HG02885 (cell line): ENCODE measurements around the gene RNF151.
"Not testable (repeated sequence)": the region's sequence is repeated elsewhere in the genome, so short reads cannot be mapped to it uniquely, and the experiment has no call there.

Experiments used
- ATAC-seq: cut with Tn5 transposase; IDR thresholded peaks from one replicate; pipeline ENCODE4 v1.9.1; 2021; ENCODE audit warnings: mild to moderate bottlenecking; ENCODE audit not compliant: unreplicated experiment, poor library complexity

RNF151 gene, protein sequence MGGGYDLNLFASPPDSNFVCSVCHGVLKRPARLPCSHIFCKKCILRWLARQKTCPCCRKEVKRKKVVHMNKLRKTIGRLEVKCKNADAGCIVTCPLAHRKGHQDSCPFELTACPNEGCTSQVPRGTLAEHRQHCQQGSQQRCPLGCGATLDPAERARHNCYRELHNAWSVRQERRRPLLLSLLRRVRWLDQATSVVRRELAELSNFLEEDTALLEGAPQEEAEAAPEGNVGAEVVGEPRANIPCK

GRCh38 chr16:1966460-1966859 is at the start of gene RNF151:
RNF151 (plus strand) TSS chr16:1966856; CDS start chr16:1966882, 26 bp downstream.
- ATAC-seq, result no peak

GRCh38 chr16:1917056-1917664 is 49.5 kb upstream of the RNF151 start:
- no peak for ATAC-seq

GRCh38 chr16:1917665-1918350 is 48.8 kb upstream of the RNF151 start:
- ATAC-seq, result no peak

- no peak for ATAC-seq
These were observed 48.0 kb upstream of the RNF151 start, which contains the start of gene HS3ST6 for GRCh38 chr16:1918351-1919326. HS3ST6 (minus strand) TSS chr16:1918415; CDS start chr16:1918323, 92 bp downstream.

DNA sequence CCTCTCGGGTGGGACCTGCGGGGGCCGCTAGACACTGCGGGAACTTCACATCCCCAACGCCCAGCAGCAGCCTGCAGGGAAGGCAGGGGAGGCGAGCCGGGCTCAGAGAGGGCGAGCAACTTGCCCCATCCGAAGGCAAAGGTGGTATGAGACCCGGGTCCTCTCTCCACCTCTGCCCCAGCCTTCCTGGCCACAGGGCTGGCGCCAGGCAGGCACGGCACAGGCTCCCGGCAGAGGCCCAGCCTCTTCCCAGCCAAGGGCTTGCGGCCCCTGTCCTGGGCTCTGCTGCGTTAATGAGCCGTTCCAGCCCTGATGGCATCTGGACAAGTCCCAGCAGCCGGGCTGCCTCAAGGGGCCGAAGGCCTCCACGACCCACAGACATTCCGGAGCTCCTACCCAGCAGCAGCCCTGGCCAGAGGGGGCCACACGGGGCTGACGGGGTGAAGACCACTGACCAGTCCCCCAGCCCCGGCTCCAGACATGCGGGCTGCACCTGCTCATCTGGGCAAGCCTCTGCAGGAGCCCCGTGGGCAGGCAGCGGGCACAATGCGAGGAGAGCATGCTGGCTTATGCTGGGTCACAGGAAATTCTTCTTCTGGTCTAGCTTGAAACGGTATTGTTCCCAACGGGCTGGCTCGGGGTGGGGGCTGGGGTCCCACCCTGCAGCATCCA is 47.2 kb upstream of the RNF151 start:
- no peak for ATAC-seq

- ATAC-seq, result not testable (repeated sequence)
These were observed 46.5 kb upstream of the RNF151 start for GRCh38 chr16:1920122-1920521.

DNA sequence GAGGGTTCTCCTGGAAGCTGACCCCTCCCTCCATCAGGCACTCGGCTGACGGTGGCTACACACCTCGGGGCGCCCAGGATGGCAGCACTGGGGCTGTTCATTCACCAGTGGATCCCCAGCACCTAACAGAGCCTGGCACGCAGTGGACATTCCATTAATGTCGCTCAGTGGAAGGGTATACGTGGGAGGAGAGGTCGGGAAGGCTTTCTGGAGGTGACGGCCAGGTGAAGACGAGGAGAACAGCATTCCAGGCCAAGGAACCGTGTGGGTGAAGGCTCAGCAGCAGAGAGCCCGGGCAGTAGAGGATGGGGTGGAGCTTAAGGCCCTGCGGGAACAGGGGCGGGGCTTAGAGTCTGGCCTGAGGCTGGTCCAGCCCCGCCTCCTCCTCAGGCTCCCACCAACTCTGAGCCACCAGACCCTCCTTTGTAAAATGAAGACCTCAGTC is 45.9 kb upstream of the RNF151 start:
- no peak for ATAC-seq

DNA sequence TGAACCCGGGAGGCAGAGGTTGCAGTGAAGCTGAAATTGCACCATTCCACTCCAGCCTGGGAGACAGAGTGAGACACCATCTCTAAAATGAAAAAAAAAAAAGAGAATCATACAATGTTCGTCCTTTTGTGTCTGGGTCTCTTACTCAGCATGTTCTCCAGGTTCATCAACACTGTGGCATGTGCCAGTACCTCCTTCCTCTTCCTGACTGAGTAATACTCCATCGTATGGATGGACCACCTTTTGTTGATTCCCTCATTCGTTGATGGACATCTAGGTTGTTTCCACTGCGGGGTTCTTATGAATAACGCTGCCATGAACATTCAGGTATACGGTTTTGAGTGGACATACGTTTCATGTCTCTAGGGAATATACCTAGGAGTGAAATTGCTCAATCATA is 44.3 kb upstream of the RNF151 start:
- no peak for ATAC-seq

- ATAC-seq, result no peak
These were observed 43.2 kb upstream of the RNF151 start for GRCh38 chr16:1923299-1924034.

DNA sequence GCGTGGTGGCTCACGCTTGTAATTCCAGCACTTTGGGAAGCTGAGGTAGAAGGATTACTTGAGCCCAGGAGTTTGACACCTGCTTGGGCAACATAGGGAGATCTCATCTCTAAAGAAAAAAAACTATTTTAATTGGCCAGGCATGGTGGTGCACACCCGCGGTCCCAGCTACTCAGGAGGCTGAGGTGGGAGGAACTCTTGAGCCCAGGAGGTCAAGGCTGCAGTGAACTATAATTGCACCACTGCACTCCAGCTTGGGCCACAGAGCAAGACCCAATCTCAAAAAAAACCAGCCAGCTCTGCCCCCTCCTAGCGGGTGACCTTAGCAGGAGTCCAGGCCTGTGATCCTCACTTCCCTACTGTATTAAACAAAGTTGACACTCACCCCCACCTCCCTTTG is 42.6 kb upstream of the RNF151 start:
- no peak for ATAC-seq

- ATAC-seq, result no peak
These were observed 40.4 kb upstream of the RNF151 start for GRCh38 chr16:1926271-1926670.

DNA sequence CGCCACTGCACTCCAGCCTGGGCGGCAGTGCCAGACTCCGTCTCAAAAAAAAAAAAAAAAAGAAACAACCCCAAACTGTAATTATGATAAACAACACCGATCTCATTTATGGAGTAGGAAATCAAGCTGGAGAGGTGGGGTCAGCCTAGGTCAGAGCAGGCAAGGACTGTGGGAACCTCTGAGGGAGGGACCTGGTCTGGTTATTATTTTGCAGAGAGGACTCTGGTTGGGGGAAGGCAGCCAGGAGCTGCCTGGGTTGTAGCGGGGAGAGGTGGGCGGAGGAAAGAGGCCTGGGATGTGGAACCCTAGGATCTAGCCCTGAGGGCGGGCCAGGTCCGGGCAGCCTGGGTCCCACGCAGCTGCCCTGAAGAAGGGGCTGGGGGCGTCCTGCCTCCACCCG is 37.6 kb upstream of the RNF151 start:
- ATAC-seq, result peak; percentile 8

DNA sequence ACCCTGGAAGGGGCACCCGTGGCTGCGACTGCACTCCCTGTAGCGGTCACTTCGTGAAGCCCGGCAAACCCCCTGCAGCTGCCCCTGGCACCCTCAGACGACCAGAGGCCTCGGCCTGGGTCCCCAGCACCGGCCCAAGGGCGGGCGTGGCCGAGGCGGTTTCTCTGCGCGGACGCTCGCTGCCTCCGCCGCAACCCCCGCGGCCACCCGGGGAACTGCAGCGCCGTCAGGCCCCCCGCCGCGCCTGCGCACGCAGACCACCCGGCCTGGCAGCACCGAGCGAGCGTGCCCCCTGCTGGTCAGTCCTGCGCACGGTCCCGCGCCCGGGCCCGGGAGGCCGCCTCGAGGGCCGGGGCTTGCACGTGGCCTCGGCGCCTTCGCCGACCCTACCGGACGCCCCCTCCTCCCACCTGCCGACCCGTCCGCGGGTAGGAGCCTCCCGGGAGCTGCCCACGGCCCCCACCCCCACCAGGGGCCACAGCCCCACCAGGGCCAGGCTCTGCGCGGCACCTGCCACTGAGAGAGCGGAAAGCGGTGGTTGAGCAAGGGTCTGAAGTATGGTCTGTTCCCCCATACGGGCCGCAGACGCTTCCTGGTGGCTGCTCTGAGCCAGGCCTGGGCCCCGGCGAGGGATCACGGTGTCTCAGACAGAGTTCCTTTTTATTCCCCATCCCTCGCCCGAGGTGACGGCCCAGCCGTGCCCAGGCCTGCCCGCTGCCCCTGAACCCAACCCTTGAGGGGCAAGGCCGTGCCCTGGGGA is 36.9 kb upstream of the RNF151 start:
- ATAC-seq, result peak; percentile 92

DNA sequence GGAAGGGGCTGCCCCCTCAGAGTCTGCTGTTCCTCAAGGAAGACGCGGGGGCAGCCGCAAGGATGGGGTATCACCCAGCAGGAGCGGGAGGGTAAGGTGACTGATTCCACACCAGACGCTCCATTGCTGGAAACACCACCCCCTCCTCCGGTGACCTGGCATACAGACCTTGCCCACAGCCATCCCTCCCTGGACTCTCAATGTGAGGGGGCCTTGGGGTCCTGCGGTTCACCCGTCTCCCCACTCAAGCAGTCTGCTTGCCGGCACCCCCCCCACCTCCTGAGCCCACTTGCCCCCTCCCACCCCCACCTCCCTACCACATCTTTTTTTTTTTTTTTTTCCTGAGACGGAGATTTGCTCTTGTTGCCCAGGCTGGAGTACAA is 36.3 kb upstream of the RNF151 start:
- ATAC-seq, result no peak

- no peak for ATAC-seq
These were observed 34.3 kb upstream of the RNF151 start for GRCh38 chr16:1932050-1933028.

DNA sequence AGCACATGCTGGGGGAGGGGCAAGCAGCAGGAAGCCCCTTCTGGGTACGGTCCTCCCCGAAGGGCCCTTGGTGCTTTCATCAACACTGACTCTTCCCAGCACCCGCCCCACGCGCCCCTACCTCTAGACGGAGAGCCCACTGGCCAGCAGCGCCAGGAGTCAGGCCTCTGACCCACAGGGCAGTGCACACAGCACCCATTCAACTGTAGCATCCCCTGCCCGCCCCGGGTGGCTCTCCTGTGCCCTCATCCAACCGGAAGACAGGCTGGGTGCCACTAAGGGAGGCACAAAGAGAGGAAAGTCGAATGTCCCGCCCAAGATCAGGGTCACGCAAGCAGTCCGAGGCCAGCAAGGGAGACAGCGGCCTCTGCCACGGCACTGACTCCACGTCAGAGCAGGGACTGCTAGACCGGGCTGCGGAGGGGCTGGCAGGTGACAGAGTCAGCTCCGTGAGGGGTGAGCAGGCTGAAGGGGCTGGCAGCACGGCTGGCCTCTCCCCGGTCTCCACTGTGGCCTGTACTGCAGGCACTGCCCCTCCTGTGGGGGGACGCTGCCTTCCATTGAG is 33.5 kb upstream of the RNF151 start:
- ATAC-seq, result no peak

DNA sequence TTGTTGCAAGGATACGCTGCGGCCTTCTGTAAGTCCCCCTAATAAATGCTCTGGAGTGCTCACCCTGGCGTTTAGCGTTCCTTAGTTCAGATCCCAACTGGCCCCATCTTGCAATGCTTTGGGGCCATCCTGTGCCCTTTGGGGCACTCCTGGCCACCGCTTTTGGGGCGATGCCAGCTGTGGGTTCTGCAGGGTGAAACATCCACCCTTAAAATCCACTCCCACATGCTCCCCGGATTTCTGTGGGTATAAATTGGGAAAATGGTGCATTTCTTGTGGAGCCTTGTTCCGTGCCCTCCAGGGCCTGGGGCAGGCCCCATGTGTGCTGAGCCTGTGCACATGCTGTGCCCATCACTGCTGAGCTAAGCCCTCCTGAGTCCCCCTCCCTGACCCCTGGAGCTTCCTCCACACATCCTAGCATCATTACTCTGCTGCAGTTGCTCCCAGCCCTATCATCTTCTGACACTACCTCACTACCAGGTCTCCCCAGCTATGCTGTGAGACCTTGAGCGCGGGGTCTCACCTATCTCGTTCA is 29.6 kb upstream of the RNF151 start:
- ATAC-seq, result no peak
